Activated naive CD8-positive, alpha-beta T cell treated with anti-CD3 and anti-CD28 coated beads for 36 hours (primary cell): ENCODE data around the gene CHRFAM7A. TPM values are rescaled to one million over a fixed set of nuclear protein-coding genes. Genes with fewer than 3 reads are reported as not detected.
"Not testable (repeated sequence)": the region's sequence is repeated elsewhere in the genome, so short reads cannot be mapped to it uniquely, and the experiment has no call there.

Experiments used
- DNase-seq: peaks from one replicate; pipeline ENCODE4 v3.0.0; 2021
- H3K27ac Mint-ChIP-seq: one replicate; pipeline ENCODE4 v1.8.0; 2022; ENCODE audit warnings: mild to moderate bottlenecking, moderate library complexity, mixed read lengths
- H3K27me3 Mint-ChIP-seq: one replicate; pipeline ENCODE4 v1.8.0; 2022; ENCODE audit warnings: mild to moderate bottlenecking, mixed read lengths
- H3K36me3 Mint-ChIP-seq: one replicate; pipeline ENCODE4 v1.8.0; 2021; ENCODE audit warnings: mild to moderate bottlenecking, mixed read lengths
- H3K4me1 Mint-ChIP-seq: one replicate; pipeline ENCODE4 v1.8.0; 2021; ENCODE audit warnings: mixed read lengths
- H3K4me3 Mint-ChIP-seq: one replicate; pipeline ENCODE4 v1.8.0; 2022; ENCODE audit warnings: mild to moderate bottlenecking, moderate library complexity, mixed read lengths
- H3K9me3 Mint-ChIP-seq: one replicate; pipeline ENCODE4 v1.8.0; 2022; ENCODE audit warnings: mixed read lengths
- total RNA-seq, 2 experiments: library from RNA; stranded (reverse); gene quantifications; one replicate each; pipeline ENCODE4 v1.2.3, GENCODE V29; 2021

Gene CHRFAM7A
- total RNA-seq, 2 experiments from 2014 or later = 0.04 to 1.2 TPM

GRCh38 chr15:30360990-30361389 is 32.4 kb downstream of the CHRFAM7A start:
- DNase-seq, H3K27ac Mint-ChIP-seq, H3K36me3 Mint-ChIP-seq, H3K9me3 Mint-ChIP-seq, H3K27me3 Mint-ChIP-seq, H3K4me1 Mint-ChIP-seq, H3K4me3 Mint-ChIP-seq: not testable (repeated sequence)

- not testable (repeated sequence) for H3K4me3 Mint-ChIP-seq, H3K27ac Mint-ChIP-seq, DNase-seq, H3K27me3 Mint-ChIP-seq, H3K4me1 Mint-ChIP-seq, H3K9me3 Mint-ChIP-seq, H3K36me3 Mint-ChIP-seq
These were observed 38.3 kb downstream of the CHRFAM7A start for GRCh38 chr15:30355043-30355442.

GRCh38 chr15:30349803-30350202 is 43.5 kb downstream of the CHRFAM7A start:
- not testable (repeated sequence) for H3K9me3 Mint-ChIP-seq, H3K36me3 Mint-ChIP-seq, H3K27me3 Mint-ChIP-seq, H3K4me3 Mint-ChIP-seq, H3K27ac Mint-ChIP-seq, DNase-seq, H3K4me1 Mint-ChIP-seq

GRCh38 chr15:30336584-30336983 is 56.8 kb downstream of the CHRFAM7A start:
- H3K4me1 Mint-ChIP-seq, H3K27me3 Mint-ChIP-seq, DNase-seq, H3K9me3 Mint-ChIP-seq, H3K4me3 Mint-ChIP-seq, H3K36me3 Mint-ChIP-seq, H3K27ac Mint-ChIP-seq: not testable (repeated sequence)

- DNase-seq, H3K27ac Mint-ChIP-seq, H3K36me3 Mint-ChIP-seq, H3K4me1 Mint-ChIP-seq, H3K4me3 Mint-ChIP-seq, H3K9me3 Mint-ChIP-seq, H3K27me3 Mint-ChIP-seq: not testable (repeated sequence)
These were observed 59.2 kb downstream of the CHRFAM7A start for GRCh38 chr15:30334152-30334551.

GRCh38 chr15:30326145-30326544 is 67.2 kb downstream of the CHRFAM7A start:
- H3K27ac Mint-ChIP-seq, H3K4me3 Mint-ChIP-seq, H3K9me3 Mint-ChIP-seq, DNase-seq, H3K4me1 Mint-ChIP-seq, H3K27me3 Mint-ChIP-seq, H3K36me3 Mint-ChIP-seq: not testable (repeated sequence)

GRCh38 chr15:30321063-30321462 is 72.3 kb downstream of the CHRFAM7A start:
- H3K36me3 Mint-ChIP-seq, H3K4me1 Mint-ChIP-seq, H3K4me3 Mint-ChIP-seq, H3K27ac Mint-ChIP-seq, H3K27me3 Mint-ChIP-seq, H3K9me3 Mint-ChIP-seq, DNase-seq: not testable (repeated sequence)

GRCh38 chr15:30315704-30316103 is 77.6 kb downstream of the CHRFAM7A start:
- not testable (repeated sequence) for H3K27me3 Mint-ChIP-seq, DNase-seq, H3K36me3 Mint-ChIP-seq, H3K9me3 Mint-ChIP-seq, H3K4me3 Mint-ChIP-seq, H3K27ac Mint-ChIP-seq, H3K4me1 Mint-ChIP-seq

GRCh38 chr15:30310575-30310974 is 82.8 kb downstream of the CHRFAM7A start:
- DNase-seq, H3K36me3 Mint-ChIP-seq, H3K4me3 Mint-ChIP-seq, H3K4me1 Mint-ChIP-seq, H3K27me3 Mint-ChIP-seq, H3K9me3 Mint-ChIP-seq, H3K27ac Mint-ChIP-seq: not testable (repeated sequence)

Other genes with a start within 250 kb of the CHRFAM7A start
- gene GOLGA8R, start 20.7 kb upstream of the CHRFAM7A start, total RNA-seq = 1 to 10 TPM; 1.4 to 1.8 TPM
- under 1 TPM; 0.76 to 0.82 TPM for gene GOLGA8Q, start 158.5 kb upstream of the CHRFAM7A start, total RNA-seq
- under 1 TPM in 1 of 2 experiments, not detected in 1; 0.36 TPM for gene GOLGA8H, start 210.5 kb upstream of the CHRFAM7A start, total RNA-seq